Measurements from ENCODE around the gene TMEM140. TPM values are rescaled to one million over a fixed set of nuclear protein-coding genes. Genes with fewer than 3 reads are reported as not detected.
"Not testable (repeated sequence)": the region's sequence is repeated elsewhere in the genome, so short reads cannot be mapped to it uniquely, and the experiment has no call there.

TMEM140 gene
- polyA plus RNA-seq (ENCODE audit: insufficient read length in 3 of 3) = 10 to 100 TPM; 23.8 to 27.2 (median 26.4) TPM

GRCh38 chr7:135147899-135148721 is at the start of gene TMEM140:
Gene TMEM140, plus strand, starts transcription at chr7:135148072. Its CDS starts 16,370 bp downstream, at chr7:135164442.
- DNase-seq (ENCODE audit: low read depth in 3 of 3, low spot score in 2 of 3) = no peak

GRCh38 chr7:135098391-135098790 is 49.5 kb upstream of the TMEM140 start:
- no peak for DNase-seq (ENCODE audit: low read depth in 3 of 3, low spot score in 2 of 3)

DNA sequence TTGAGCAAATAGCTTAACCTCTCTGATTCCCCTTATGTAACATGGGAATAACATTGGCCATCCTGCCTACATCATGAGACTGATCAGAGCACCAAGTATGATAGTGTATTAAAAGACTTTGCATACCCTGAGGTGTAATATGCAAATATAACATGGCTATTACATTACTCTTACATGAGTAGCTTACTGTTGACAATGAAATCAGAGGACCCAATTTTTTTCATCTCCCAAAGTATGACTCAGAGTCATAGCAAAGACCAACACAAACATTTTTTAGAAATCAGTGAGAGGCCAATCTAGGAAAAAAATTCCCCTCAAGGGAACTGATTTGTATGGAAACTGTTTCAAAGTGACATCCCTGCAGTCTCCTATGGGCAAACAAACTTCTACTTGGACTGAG is 47.0 kb upstream of the TMEM140 start:
- no peak for DNase-seq (ENCODE audit: low read depth in 3 of 3, low spot score in 2 of 3)

DNA sequence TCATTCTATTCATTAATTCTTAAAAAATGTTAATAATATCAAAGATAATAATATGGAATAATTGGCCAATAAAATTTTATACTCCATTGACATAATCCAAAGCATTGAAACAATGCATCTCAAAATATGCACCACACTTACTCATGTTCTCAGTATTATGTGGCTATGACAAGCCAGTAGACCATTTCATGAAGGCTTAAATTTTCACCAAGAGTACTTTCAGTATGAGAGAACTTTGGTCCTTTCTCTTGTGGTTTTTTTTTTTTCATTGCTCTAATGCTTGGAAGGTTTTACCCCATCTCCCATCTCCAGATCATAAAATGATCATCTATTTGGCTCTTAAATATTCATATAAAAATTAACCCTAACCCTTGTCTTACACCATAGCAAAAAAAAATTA is 45.5 kb upstream of the TMEM140 start:
- DNase-seq (ENCODE audit: low read depth in 3 of 3, low spot score in 2 of 3) = no peak

DNA sequence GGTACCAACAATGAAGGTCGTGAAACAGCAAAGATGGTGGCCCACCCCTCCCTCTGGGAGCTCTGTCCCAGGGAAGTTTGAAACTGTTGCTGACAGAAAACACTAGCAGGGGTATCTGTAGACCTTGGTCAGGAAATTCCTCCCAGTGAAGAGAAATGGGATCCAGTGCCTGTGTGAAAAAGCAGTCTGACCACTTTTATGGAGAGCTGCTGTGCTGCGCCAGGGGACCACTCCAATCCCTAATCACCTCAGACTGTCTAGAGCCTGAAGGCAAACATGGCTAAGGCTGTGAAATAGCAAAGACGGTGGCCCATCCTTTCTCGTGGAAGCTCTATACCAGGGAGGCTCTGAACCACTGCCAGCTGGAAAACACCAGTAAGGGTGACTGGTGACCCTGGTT is 38.3 kb upstream of the TMEM140 start:
- no peak for DNase-seq (ENCODE audit: low read depth in 3 of 3, low spot score in 2 of 3)

- DNase-seq (ENCODE audit: low read depth in 3 of 3, low spot score in 2 of 3) = no peak
These were observed 37.9 kb upstream of the TMEM140 start for GRCh38 chr7:135109976-135110375.

GRCh38 chr7:135111379-135111778 is 36.5 kb upstream of the TMEM140 start:
- no peak for DNase-seq (ENCODE audit: low read depth in 3 of 3, low spot score in 2 of 3)

- no peak for DNase-seq (ENCODE audit: low read depth in 3 of 3, low spot score in 2 of 3)
These were observed 33.2 kb upstream of the TMEM140 start for GRCh38 chr7:135114622-135115021.

- no peak for DNase-seq (ENCODE audit: low read depth in 3 of 3, low spot score in 2 of 3)
These were observed 30.8 kb upstream of the TMEM140 start for GRCh38 chr7:135117096-135117495.

DNA sequence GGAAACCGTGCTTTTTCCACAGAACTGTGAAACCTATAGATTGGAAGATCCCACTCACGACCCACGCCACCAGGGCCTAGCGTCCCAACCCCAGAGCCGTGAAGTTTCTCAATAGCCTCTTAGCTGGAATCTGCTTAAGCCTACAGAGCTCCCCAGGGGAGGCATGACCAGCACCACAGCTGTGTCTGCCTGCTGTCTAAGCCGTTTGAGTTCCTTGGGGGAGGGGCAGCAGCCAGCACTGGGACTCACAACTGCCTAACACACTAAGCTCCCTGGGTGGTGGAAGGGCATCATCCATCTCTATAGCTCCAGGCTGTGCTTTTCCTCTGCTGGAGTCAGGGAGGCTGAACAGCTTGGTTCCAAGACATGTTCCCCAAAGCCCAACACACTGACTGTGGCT is 26.0 kb upstream of the TMEM140 start:
- DNase-seq (ENCODE audit: low read depth in 3 of 3, low spot score in 2 of 3) = no peak

GRCh38 chr7:135124631-135125030 is 23.2 kb upstream of the TMEM140 start:
- not testable (repeated sequence) for DNase-seq (ENCODE audit: low read depth in 3 of 3, low spot score in 2 of 3)

DNA sequence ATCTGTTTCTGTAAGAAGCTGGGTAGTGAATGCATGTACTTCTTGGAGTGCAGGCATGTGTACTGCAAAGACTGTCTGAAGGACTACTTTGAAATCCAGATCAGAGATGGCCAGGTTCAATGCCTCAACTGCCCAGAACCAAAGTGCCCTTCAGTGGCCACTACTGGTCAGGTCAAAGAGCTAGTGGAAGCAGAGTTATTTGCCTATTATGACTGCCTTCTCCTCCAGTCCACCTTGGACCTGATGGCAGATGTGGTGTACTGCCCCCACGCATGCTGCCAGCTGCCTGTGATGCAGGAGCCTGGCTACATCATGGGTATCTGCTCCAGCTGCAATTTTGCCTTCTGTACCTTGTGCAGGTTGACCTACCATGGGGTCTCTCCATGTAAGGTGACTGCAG is 18.9 kb upstream of the TMEM140 start:
- no peak for DNase-seq (ENCODE audit: low read depth in 3 of 3, low spot score in 2 of 3)

DNA sequence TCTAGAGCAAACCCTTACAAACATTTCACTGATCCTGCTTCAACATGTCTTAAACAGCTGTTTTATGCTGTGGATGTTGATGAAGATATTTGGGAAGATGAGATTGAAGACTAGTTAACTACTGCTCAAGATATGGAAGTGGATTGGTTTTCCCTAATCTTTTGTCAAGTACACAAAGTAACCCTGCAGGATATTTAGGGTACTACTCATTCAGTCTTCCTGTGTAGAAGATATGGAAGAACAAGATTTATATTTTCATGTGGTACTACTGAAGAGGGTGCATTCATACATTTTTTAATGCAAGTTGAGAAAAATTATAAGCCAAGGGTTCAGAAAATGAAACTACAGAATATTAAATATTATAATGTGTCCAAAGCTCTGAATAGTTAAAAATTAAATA is 18.3 kb upstream of the TMEM140 start:
- no peak for DNase-seq (ENCODE audit: low read depth in 3 of 3, low spot score in 2 of 3)

DNA sequence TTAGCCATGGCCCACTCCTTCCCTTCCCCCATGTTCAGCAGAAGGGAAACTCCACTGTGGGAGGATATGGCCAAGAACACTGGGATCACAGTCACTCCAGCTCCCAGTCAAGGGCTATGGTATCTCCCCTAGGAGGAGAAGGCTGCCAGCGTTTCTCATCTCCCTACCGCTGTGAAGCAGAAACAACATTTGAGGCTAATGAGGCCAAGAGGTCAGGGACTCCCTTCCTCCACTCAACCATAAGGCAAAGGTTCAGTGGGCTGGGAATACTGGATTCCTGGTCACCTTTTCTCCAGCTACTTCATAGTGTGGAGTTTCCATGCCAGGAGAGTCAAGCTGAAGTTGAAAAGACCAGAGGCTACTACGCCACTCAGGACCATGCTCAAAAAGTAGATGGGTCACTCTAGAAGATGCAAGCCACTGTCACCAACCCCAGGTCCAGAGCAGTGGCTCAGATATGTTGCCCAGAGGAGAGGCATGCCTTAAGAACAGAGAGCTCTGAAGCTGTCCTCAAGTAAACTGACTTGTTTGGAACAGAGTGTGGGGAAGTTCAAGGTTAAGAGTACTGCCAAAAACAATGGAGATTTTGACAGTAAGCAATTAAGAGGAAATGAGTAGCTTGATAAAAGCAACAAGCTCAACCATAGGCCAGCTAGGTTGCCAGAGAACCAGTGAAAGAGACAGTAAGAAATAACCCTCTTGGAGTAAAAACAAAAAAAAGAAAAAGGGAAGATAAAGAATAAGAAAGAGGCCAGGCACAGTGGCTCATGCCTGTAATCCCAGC is 3.8 kb upstream of the TMEM140 start:
- no peak for DNase-seq (ENCODE audit: low read depth in 3 of 3, low spot score in 2 of 3)

DNA sequence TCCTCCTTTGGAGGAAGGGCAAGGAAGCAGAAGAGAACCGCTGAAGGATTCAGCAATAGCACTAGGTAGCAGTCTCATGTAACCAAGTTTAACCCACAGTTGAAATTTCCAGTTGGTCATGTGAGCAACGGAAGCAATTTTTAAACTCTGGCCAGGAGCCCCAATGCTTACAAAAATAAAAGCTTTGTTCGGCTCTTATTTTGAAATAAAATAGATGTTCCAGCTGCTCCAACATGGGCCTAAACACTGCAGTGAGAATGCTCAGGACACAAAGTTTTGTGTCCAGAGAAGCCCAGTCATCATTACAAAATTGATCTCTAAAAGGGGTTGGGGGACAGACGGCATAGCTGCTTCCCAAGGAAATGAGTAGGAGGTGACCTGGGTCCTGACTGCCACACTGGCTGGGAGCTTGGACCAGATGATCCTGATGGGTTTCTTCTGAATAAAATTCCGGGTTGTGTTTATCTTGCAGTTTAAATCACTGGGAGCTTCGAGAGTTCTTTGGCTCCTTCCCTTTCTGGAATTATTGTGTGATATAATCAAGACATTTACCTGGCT is 452 bp upstream of the TMEM140 start:
- DNase-seq (ENCODE audit: low read depth in 3 of 3, low spot score in 2 of 3) = no peak

DNA sequence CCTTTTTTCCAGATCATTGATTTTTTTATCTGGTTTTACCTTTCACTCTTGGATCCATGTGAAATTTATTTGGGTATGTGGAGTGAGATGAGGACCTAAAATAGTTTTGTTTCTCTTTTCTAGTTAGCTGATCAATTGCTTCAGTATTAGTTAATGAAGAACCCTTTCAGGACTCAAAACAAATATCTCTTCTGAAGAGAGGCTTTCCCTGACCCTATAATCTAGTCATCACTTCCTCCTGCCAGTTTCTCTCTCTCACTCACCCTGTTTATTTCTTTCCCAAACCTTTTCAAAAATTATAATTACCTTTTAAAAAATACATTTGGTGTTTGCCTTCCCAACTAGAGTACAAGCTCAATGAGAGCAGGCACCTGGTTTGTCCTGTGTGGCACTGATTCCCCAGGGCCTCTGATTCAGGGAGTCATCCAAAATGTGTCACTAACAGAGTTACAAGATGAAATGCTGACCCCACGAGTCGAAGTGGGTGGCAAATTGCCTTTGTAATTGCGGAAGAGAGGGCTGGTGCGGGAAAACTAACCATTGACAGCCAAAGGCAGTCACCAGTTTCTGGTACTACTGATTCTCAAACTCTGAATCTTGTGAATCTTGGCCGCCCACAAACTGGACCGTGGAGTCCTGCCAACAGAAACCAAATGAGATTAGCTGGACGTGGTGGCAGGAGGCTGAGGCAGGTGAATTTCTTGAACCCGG is 2.4 kb downstream of the TMEM140 start:
- DNase-seq (ENCODE audit: low read depth in 3 of 3, low spot score in 2 of 3) = no peak

DNA sequence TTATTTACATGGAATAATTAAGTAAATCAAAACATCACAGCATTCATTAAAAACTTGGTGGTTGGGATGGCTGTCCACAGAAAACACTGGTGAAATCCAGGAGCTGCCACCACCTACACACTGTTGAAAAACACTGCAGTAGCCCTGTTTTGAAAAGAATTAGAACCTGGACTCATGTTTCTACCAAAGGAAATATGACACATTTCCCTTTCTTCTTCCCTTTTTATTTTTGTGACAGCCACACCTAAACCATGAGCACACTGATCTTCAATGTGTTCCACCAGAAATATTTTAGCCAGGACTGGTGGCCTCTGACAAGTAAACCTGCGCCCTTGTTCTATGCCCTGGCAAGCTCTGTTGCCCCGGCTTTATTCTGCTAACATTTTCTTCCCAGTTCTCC is 3.3 kb downstream of the TMEM140 start:
- DNase-seq (ENCODE audit: low read depth in 3 of 3, low spot score in 2 of 3) = no peak

DNA sequence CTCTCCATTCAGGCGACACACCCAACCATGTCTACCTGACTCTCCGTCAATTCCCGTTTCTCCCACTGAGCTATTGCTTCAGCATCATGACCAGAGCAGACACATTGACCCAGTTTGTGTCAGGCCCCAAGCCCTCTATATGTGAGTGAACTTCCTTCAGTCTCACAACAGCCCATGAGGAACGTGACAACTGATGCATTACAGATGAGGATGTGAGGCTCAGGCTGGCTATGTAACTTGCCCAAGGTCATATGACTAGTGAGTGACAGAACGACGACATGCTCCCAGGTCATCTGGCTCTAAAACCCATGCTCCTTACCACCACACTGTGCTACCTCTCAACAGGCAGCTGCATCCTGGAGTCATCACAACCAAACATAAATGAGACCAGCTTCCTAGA is 3.7 kb downstream of the TMEM140 start:
- DNase-seq (ENCODE audit: low read depth in 3 of 3, low spot score in 2 of 3) = no peak

DNA sequence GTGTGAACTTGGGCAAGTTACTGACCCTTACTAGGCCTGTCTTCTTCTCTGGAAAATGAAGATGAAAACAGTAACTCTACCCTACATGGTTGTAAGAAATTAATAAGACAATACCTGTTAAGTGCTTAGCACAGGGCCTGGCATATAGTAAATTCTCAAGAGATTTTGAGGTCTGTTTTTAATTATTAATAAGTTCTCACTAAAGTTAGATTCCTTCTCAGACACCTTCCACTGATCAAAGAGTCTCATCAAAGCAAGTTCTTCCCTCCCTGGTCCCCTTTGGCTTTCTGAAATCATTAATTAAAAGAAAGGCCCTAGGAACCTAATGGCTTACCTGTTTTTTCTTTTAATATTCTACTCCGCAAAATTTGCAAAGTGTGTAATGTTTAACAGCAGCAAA is 4.6 kb downstream of the TMEM140 start:
- no peak for DNase-seq (ENCODE audit: low read depth in 3 of 3, low spot score in 2 of 3)

GRCh38 chr7:135154734-135155133 is 6.9 kb downstream of the TMEM140 start:
- no peak for DNase-seq (ENCODE audit: low read depth in 3 of 3, low spot score in 2 of 3)

DNA sequence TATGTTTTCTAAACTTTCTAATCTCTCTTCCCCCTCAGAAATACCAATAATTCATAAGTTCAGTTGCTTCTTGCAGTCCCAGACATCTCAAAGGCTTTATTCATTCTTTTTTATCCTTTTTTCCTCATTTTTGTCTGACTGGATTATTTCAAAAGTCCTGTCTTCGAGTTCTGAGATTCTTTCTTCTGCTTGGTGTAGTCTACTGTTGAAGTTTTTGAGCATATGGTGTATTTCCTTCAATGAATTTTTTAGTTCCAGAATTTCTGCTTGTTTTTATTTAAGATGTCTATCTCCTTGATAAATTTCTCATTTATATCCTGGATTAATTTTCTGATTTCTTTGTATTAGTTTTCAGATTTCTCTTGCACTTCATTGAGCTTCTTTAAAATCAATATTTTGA is 8.4 kb downstream of the TMEM140 start:
- DNase-seq (ENCODE audit: low read depth in 3 of 3, low spot score in 2 of 3) = no peak

Data from right renal cortex interstitium (tissue), 3 donors.